Measurements from ENCODE around the gene BCKDHB.
A peak's percentile ranks its signal among the peaks of the same experiment; 100 is the strongest.
"Not testable (repeated sequence)": the region's sequence is repeated elsewhere in the genome, so short reads cannot be mapped to it uniquely, and the experiment has no call there.

The BCKDHB gene

GRCh38 chr6:80211286-80211685, 104.8 kb downstream of the BCKDHB start:
- DNase-seq, result peak in 1 of 5 donors; percentile 2

GRCh38 chr6:80211890-80212289, 105.4 kb downstream of the BCKDHB start:
- DNase-seq, result not testable (repeated sequence)

DNA sequence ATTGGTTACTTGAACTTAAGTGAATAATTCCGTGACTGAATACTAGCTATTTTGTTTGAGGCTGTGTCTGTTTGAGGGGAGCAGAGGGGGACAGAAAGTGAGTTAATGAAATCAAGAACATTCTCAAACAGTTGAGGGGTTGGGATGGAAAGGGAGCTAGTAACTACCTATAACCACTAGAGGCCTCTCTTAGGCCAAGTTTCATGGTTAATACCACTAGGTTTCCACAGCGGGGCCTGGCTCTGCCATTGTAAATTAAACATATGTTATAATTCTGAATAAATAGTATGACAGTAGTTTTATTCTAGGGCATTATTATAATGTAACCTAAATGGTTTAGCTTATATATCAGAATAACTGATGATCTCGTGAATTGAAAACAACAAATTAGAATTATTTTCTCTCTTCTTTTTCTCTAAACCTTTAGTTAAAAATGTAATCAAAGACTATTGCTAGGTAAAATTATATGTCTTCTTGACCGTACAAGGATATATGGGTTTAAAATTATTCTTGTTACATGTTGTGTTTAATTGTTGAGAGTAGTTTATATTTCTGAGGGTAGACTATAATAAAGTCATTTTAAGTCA, 108.1 kb downstream of the BCKDHB start:
- peak in 1 of 5 donors; percentile 9 for DNase-seq

DNA sequence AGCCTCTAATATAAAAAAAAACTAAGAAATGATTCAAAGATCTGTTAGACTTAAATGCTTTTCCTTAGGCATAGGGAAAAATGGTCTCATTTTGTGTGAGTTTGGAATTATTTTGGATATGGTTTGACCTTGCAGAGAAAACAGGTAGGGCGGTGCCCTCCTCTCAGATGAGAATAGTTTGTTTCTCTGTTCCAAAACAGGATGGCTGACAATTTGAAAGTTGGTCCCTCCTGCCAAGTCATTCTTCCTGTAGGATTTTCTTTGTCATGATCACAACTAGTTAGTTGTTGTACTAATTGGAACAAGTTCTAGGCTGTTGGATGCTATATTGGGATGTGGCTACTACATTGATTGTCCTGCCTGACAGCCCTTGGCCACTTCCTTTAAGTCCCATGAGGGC, 108.6 kb downstream of the BCKDHB start:
- DNase-seq, result no peak

GRCh38 chr6:80217794-80218193, 111.3 kb downstream of the BCKDHB start:
- no peak for DNase-seq

GRCh38 chr6:80223743-80224212, 117.3 kb downstream of the BCKDHB start:
- DNase-seq, result no peak

- DNase-seq, result no peak
These were observed 119.7 kb downstream of the BCKDHB start for GRCh38 chr6:80226151-80226550.

GRCh38 chr6:80226699-80227098, 120.2 kb downstream of the BCKDHB start:
- no peak for DNase-seq

DNA sequence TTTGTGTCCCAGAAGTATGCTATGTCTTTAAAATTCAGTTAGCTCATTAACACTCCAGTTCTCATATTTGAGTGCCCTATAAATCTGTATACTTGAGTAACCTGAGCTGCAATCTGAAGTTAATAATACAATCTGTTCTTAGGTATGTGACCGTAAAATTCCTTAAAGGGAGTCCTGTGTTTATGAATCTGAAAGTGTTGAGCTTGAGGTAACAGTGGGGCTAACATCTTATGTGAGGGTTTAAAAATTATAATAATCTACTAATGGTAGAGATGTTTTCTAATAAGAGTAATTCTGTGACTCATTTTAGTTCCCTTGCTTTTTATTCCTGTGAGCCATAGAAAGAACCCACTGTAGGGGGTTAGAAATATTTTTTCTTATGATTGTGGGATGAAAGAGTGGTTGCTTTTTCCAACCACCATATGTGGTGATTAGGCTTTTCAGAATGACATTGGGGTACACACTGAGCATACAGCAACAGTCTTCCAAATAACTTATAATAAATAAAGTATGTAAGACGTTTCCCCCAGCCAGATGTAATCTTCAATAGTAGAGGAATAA, 121.2 kb downstream of the BCKDHB start:
- no peak for DNase-seq

- DNase-seq, result no peak
These were observed 126.8 kb downstream of the BCKDHB start for GRCh38 chr6:80233262-80233661.

GRCh38 chr6:80233958-80234357, 127.5 kb downstream of the BCKDHB start:
- no peak for DNase-seq

DNA sequence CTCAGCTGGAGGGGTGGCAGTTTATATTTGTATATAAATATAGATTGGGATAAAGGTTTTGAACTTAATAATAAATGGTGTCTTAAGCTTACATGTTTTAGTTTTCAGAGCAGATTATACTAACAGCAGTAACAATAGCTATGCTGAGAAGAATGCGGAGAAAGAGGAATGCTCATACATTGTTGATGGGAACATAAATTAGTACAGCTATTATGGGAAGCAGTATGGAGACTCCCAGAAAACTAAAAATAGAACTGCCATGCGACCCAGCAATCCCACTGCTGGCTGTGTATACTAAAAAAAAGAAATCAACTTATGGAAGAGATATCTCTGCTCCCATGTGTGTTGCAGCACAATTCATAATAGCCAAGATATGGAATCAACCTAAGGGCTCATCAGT, 127.9 kb downstream of the BCKDHB start:
- no peak for DNase-seq

DNA sequence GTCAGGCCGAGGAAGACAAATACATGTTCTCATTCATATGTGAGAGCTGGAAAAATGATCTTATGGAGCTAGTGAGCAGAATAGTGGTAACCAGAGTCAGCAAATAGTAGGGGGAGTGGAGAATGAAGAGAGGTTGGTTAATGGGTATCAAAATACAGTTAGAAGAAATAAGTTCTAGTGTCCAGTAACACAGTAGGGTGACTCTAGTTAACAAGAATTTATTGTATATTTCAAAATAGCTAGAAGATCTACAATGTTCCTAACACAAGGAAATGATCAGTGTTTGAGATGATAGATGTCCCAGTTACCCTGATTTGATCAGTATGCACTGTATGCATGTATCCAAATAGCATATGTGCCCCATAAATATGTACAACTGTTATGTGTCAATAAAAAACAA, 128.4 kb downstream of the BCKDHB start:
- DNase-seq, result no peak

- DNase-seq, result no peak
These were observed 129.2 kb downstream of the BCKDHB start for GRCh38 chr6:80235647-80236046.

GRCh38 chr6:80238754-80239153, 132.3 kb downstream of the BCKDHB start:
- DNase-seq, result not testable (repeated sequence)

GRCh38 chr6:80245043-80245442, 138.6 kb downstream of the BCKDHB start:
- no peak for DNase-seq

DNA sequence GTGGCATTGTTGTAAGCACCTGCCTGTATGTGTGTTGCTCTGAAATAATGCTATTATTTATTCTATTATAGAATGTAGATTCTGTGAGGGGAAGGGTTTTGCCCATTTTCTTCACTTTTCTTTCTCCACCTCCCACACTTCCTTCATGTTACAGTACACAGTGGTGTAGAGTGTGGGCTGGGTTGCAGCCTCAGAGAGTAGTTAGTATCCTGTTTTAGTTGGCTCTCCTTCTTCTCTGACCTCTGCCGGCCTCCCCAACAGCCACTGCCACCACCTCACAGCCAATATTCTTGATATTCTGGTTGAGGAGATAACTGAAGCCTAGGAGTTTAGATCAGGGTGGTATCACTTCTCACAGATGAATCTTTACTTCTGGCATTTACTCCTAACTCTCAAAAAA, 143.4 kb downstream of the BCKDHB start:
- no peak for DNase-seq

GRCh38 chr6:80250391-80250997, 144.0 kb downstream of the BCKDHB start:
- no peak for DNase-seq

GRCh38 chr6:80251321-80251720, 144.8 kb downstream of the BCKDHB start:
- no peak for DNase-seq

- DNase-seq, result no peak
These were observed 148.2 kb downstream of the BCKDHB start for GRCh38 chr6:80254716-80255115.

DNA sequence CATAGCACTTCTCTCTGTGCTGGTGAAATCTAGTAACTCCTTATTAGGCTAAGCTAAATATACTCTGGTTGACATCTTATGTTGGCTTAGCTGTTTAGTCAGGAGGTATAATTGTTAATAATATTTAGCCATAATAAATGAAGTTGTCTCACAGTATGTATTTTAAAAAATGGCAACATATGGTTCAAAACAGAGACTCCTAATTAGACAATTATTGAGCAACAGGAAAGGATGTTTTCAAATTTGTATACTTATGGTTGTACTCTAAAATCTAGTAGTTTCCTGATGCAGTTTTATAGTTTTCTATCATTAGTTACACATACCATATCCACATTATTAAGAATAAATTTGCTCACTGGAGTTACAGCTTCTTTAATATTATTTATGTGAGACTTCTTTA, 150.2 kb downstream of the BCKDHB start:
- no peak for DNase-seq

- DNase-seq, result no peak
These were observed 152.6 kb downstream of the BCKDHB start for GRCh38 chr6:80259118-80259517.

GRCh38 chr6:80263585-80263984, 157.1 kb downstream of the BCKDHB start:
- DNase-seq, result no peak

Data from T-helper 1 cell (primary cell).